ENCODE results near the gene ACVR1. TPM values are rescaled to one million over a fixed set of nuclear protein-coding genes. Genes with fewer than 3 reads are reported as not detected.

The ACVR1 gene
- total and polyA plus RNA-seq, 2 donors (not counting 3 experiments of a cell fraction or from before 2014, with no cell fraction given) = 24.8 to 33.6 TPM

GRCh38 chr2:157782057-157782845 lies 93.9 kb downstream of the ACVR1 start:
- no peak for TF ChIP-seq MYC (IDR thresholded peaks at IDR 0.05; ENCODE audit: low read depth, low read length)
- TF ChIP-seq CTCF (IDR thresholded peaks at IDR 0.05; ENCODE audit: extremely low read depth in 1 of 2, insufficient read depth in 1 of 2, low read depth in 1 of 2, low read length in 2 of 2) = peak in 1 of 2 donors; percentile 26
- DNase-seq (ENCODE audit: low read depth, low spot score) (no peak), FAIRE-seq (no peak)
- intact Hi-C loops (cut with micrococcal nuclease) = loop anchor here (10.0 kb wide), 1 partner anchor 673 kb away; the partner anchor contains the start of genes CCDC148 and PKP4
- Histone ChIP-seq H3K36me3 (ENCODE audit: control insufficient read depth in 2 of 2, extremely low read depth in 1 of 2, insufficient read depth in 2 of 2, low read length in 2 of 2) (peaks cover 4 to 8% of the 10 kb centered on the region in 2 experiments), H3K27ac (ENCODE audit: insufficient read depth, low read depth, low read length) (no peak overlapping the region), H3K4me3 (replicated peaks in 1 of 3; ENCODE audit: insufficient read depth in 1 of 3, low read depth in 1 of 3, low read length in 3 of 3) (no peak overlapping the region), H3K4me2 (ENCODE audit: insufficient read depth, low read length) (no peak overlapping the region), H3K4me1 (ENCODE audit: control insufficient read depth, extremely low read depth, insufficient read depth, low read length) (peaks cover 29% of the 10 kb centered on the region), H3K9ac (replicated peaks; ENCODE audit: extremely low read depth, insufficient read depth, low read length) (no peak overlapping the region), H2AFZ (ENCODE audit: low read depth, low read length) (no peak overlapping the region), H3K9me1 (replicated peaks; ENCODE audit: control insufficient read depth, extremely low read depth, insufficient read depth, low read length) (no peaks in the 10 kb centered on the region), H3K9me3 (replicated peaks; ENCODE audit: control insufficient read depth, insufficient read depth, low read length) (no peaks in the 10 kb centered on the region), H3K27me3 (ENCODE audit: control insufficient read depth in 2 of 2, insufficient read depth in 2 of 2, low read length in 2 of 2) (no peaks in the 10 kb centered on the region), H4K20me1 (replicated peaks; ENCODE audit: control insufficient read depth, extremely low read depth, insufficient read depth, low read length) (peaks cover 3% of the 10 kb centered on the region), H3K79me2 (ENCODE audit: control insufficient read depth, insufficient read depth, low read length) (no peaks in the 10 kb centered on the region)
- dilution Hi-C loops (cut with MboI; ENCODE audit: extremely low pct_ligation_motif_present, low sequenced_read_pairs) = loop anchor here (25.0 kb wide), 1 partner anchor 230 kb away; no protein-coding TSS in a partner anchor
- BruUV-seq (replicated peaks) = no TSS peak
- ChIA-PET CTCF (interaction anchor here (1.0 to 3.5 kb wide), 3 partner anchors 9 to 242 kb away, joined by 3 to 18 read pairs (median 3); partner anchors contain the start of gene ACVR1), POLR2A (no interaction called here)

GRCh38 chr2:157780211-157780610 lies 95.9 kb downstream of the ACVR1 start:
- ChIA-PET POLR2A (interaction anchor here (0.7 kb wide), 1 partner anchor 58 kb away, joined by 4 read pairs; no protein-coding TSS in a partner anchor), CTCF (interaction anchor here (0.9 to 3.5 kb wide), 8 partner anchors 8 to 288 kb away, joined by 3 to 18 read pairs (median 4); partner anchors contain the start of gene ACVR1)
- H3K27me3 ChIP-seq (ENCODE audit: control insufficient read depth in 2 of 2, insufficient read depth in 2 of 2, low read length in 2 of 2) = no peaks in the 10 kb centered on the region
- dilution Hi-C loops (cut with MboI; ENCODE audit: extremely low pct_ligation_motif_present, low sequenced_read_pairs) = loop anchor here (25.0 kb wide), 1 partner anchor 232 kb away; no protein-coding TSS in a partner anchor
- H3K36me3 ChIP-seq (ENCODE audit: control insufficient read depth in 2 of 2, extremely low read depth in 1 of 2, insufficient read depth in 2 of 2, low read length in 2 of 2) = peaks cover 6 to 12% of the 10 kb centered on the region in 2 experiments
- H3K9ac ChIP-seq (replicated peaks; ENCODE audit: extremely low read depth, insufficient read depth, low read length) = no peak overlapping the region
- peaks cover 3% of the 10 kb centered on the region for H4K20me1 ChIP-seq (replicated peaks; ENCODE audit: control insufficient read depth, extremely low read depth, insufficient read depth, low read length)
- no peak overlapping the region for H3K4me3 ChIP-seq (replicated peaks in 1 of 3; ENCODE audit: insufficient read depth in 1 of 3, low read depth in 1 of 3, low read length in 3 of 3)
- DNase-seq (ENCODE audit: low read depth, low spot score) (no peak), FAIRE-seq (no peak)
- H3K9me3 ChIP-seq (replicated peaks; ENCODE audit: control insufficient read depth, insufficient read depth, low read length) = no peaks in the 10 kb centered on the region
- no TSS peak for BruUV-seq (replicated peaks)
- peaks cover 14% of the 10 kb centered on the region for H3K4me1 ChIP-seq (ENCODE audit: control insufficient read depth, extremely low read depth, insufficient read depth, low read length)
- H3K27ac ChIP-seq (ENCODE audit: insufficient read depth, low read depth, low read length) = no peak overlapping the region
- no peak for TF ChIP-seq EZH2 (IDR thresholded peaks at IDR 0.05; ENCODE audit: borderline replicate concordance, low read depth, low read length, severe bottlenecking)
- TF ChIP-seq GATA2 (IDR thresholded peaks at IDR 0.05; ENCODE audit: insufficient read depth, insufficient read length, low read depth, low read length) = no peak
- TF ChIP-seq MYC (IDR thresholded peaks at IDR 0.05; ENCODE audit: low read depth, low read length) = no peak
- no peak for TF ChIP-seq JUN (IDR thresholded peaks at IDR 0.05; ENCODE audit: borderline replicate concordance, insufficient read depth, insufficient read length, low read depth)
- TF ChIP-seq CTCF (IDR thresholded peaks at IDR 0.05; ENCODE audit: extremely low read depth in 1 of 2, insufficient read depth in 1 of 2, low read depth in 1 of 2, low read length in 2 of 2) = no peak
- TF ChIP-seq FOS (IDR thresholded peaks at IDR 0.05; ENCODE audit: borderline replicate concordance, insufficient read depth, low read length) = no peak
- no peak for TF ChIP-seq POLR2A (IDR thresholded peaks at IDR 0.05; ENCODE audit: low read depth, low read length)
- TF ChIP-seq POLR2AphosphoS5 (IDR thresholded peaks at IDR 0.05; ENCODE audit: insufficient read depth, low read depth, low read length) = no peak
- TF ChIP-seq MAX (IDR thresholded peaks at IDR 0.05; ENCODE audit: insufficient read depth, insufficient read length) = no peak
- intact Hi-C loops (cut with micrococcal nuclease) = loop anchor here (10.0 kb wide), 1 partner anchor 675 kb away; the partner anchor contains the start of genes CCDC148 and PKP4
- no peak overlapping the region for H3K4me2 ChIP-seq (ENCODE audit: insufficient read depth, low read length)
- H3K79me2 ChIP-seq (ENCODE audit: control insufficient read depth, insufficient read depth, low read length) = no peaks in the 10 kb centered on the region
- no peak overlapping the region for H2AFZ ChIP-seq (ENCODE audit: low read depth, low read length)
- H3K9me1 ChIP-seq (replicated peaks; ENCODE audit: control insufficient read depth, extremely low read depth, insufficient read depth, low read length) = no peaks in the 10 kb centered on the region

Data from endothelial cell of umbilical vein (primary cell).